HAP-1 (cell line): ENCODE results near the gene RPL35A.
"Not testable (repeated sequence)": the region's sequence is repeated elsewhere in the genome, so short reads cannot be mapped to it uniquely, and the experiment has no call there.

Source experiments
- DNase-seq, 2 experiments: peaks; one replicate each; pipeline ENCODE4 v3.0.0-alpha.2; 2016 to 2020; ENCODE audit warnings: low spot score in 2 of 2
- H3K27me3 ChIP-seq: fragments of 250-450 bp; sonication (Bioruptor Pico); 2 replicates; pipeline ENCODE4 v1.5.1; 2020; ENCODE audit warnings: low read depth, mild to moderate bottlenecking, moderate library complexity
- H3K36me3 ChIP-seq: fragments of 250-450 bp; sonication (Bioruptor Pico); replicated peaks from 2 replicates; pipeline ENCODE4 v1.5.1; 2020; ENCODE audit warnings: mild to moderate bottlenecking
- H3K4me1 ChIP-seq: fragments of 250-450 bp; sonication (Bioruptor Pico); 2 replicates; pipeline ENCODE4 v1.5.1; 2020; ENCODE audit warnings: mild to moderate bottlenecking
- H3K4me3 ChIP-seq: fragments of 250-450 bp; sonication (Bioruptor Pico); 2 replicates; pipeline ENCODE4 v1.5.1; 2020; ENCODE audit warnings: mild to moderate bottlenecking, moderate library complexity
- H3K9me3 ChIP-seq: fragments of 250-450 bp; sonication (Bioruptor Pico); 2 replicates; pipeline ENCODE4 v1.5.1; 2020; ENCODE audit warnings: mild to moderate bottlenecking, moderate library complexity
- in situ Hi-C: fragments of 300-500 bp; cut with MboI; formaldehyde crosslinking; loops from 3 replicates; pipeline ENCODE4 v1.14.3; 2020; ENCODE audit warnings: low sequenced_read_pairs, inconsistent platforms, mixed read lengths

The RPL35A gene

DNA sequence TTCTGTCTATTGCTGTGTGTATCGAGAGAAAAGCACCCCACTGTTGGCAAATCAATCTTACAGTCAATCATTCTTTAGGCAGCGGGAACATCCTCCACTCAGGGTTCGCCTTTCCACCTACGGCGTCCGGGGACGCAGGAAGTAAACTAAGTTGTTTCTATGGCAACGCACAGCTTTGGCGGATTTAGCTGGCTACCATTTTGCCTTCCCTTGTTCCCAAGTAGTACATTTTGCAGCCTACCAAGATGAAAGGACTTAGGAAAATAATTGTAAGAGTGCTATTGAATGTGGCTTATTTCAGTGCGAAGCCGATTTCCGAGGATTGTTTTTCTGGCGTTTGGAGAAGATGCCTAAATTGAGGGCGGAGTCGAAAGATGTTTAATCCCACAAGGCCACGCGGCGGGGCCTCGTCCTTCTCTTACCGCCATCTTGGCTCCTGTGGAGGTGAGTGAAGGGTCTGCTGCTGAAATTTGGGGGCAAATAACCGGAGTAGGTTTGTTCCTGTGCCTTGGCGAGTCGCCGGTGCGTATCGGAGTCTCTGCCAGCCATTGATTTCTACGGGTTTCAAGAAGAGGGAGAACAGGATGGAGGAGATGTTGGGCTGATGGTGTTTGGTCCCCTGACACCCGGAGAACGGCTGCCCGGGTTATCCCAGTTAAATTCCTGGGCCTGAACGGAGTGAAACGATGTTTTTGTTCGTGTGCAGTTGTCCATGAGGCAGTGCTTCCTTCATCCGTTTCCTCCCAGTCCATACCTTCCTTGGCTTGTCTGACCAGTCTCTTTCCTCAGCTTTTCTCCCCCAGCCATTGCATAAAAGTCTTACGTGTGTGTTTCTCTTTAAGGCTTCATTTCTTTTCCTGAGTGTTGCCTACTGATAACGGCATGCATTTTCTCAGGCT lies at the start of gene RPL35A:
Gene RPL35A, plus strand, starts transcription at position 413 of the 899 bp plus-strand sequence. CDS start 778 bp downstream, outside the sequence.
- H3K4me3 ChIP-seq: peak within 1 kb of the TSS; percentile 75

DNA sequence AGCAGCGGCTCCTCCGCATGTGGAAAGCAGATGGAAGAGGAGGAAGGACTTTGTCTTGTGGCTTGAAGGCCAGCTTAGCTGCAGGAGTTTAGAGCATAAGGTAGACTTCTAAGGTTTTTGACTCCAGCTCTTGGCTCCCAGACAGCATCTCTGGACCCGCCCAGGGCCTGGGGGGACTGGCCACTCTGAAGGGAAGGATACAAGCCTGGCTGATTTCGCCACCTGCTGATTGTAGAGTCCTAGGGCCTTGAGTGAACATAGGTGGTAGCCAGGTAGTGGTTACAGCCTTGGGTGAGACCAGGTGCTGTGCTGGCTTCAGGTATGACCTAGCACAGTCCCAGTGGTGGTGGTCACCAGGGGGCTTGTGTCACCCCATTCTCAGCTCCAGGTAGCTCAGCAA lies 48.4 kb upstream of the RPL35A start:
- no peaks in the 10 kb centered on the region for H3K36me3 ChIP-seq
- in situ Hi-C loops: no loop called here

More for the DNA sequence above, at the start of gene RPL35A:
- H3K4me1 ChIP-seq: peaks cover 10% of the 10 kb centered on the region
- DNase-seq: peak; percentile 87 to 97
- in situ Hi-C loops: no loop called here
- peaks cover 47% of the 10 kb centered on the region for H3K36me3 ChIP-seq
- no peaks in the 10 kb centered on the region; the same call in 1 of the 2 replicates for H3K27me3 ChIP-seq
- H3K9me3 ChIP-seq: no peaks in the 10 kb centered on the region

DNA sequence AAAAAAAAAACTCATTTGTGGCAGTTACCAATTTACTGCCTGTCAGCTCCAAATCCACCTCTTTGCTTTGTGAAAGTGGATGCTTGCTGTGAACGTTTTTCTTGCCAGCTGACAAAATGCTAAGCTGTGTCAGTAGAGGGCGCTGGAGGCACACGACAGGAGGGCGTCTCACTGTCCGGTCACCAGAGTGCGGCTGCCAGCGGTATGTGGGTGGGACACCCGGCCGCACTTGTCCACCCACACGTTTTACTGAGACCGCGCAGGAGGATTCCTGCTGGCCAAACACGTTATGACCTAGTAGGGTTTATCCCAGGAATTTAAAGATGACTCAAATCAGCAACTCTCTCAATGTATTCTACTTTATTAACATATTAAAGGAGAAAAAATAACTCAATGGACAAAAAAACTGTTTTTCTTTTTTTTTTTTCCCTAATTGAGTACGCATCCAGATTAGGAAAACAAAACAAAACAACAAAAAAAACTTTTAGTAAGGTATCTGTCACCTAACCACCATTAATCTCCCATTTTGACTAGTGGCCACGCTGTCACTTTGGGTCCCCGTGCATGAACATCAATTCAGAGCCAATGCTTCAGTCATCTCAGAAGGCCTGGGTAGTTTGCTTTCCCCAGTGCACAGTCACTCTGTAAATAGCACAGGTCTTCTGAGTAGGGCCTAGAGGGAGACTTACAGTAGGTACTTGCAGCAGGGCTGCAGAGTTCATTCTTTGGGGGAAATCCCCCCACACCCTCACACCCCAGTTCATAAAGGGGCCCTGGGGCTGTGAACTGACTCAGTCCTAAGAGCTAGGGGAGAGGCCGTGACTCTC lies 43.8 kb upstream of the RPL35A start:
- Histone ChIP-seq H3K9me3 (0 out of 2 replicates have a peak, but pooled peaks cover 3% of the 10 kb centered on the region), H3K4me3 (no peak overlapping the region), H3K4me1 (no peaks in the 10 kb centered on the region), H3K36me3 (no peaks in the 10 kb centered on the region), H3K27me3 (no peaks in the 10 kb centered on the region)
- peak; percentile 81 to 93 for DNase-seq
- in situ Hi-C loops: no loop called here

More for the DNA sequence above, 48.4 kb upstream of the RPL35A start:
- 0 out of 2 replicates have a peak, but pooled peaks cover 3% of the 10 kb centered on the region for H3K9me3 ChIP-seq
- no peaks in the 10 kb centered on the region for H3K27me3 ChIP-seq
- no peak for DNase-seq
- no peaks in the 10 kb centered on the region for H3K4me1 ChIP-seq
- no peak overlapping the region for H3K4me3 ChIP-seq

DNA sequence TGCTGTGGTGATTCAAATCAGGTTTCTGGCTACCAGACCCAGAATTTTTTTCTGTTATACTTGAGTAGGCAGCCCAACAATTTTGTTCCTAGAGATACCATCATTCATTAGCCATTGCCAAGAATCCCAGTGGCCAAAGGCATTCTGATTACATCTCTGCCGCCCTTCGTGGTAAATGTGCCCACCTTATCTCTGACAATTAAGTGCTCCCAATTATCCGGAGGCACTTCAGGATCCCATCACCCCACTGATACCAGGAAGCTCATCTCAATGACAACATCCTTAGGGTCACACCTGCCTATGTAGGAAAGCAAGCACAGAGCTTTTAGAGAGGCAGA lies 43.2 kb upstream of the RPL35A start:
- Histone ChIP-seq H3K4me1 (no peaks in the 10 kb centered on the region), H3K4me3 (no peak overlapping the region), H3K36me3 (no peaks in the 10 kb centered on the region), H3K27me3 (no peaks in the 10 kb centered on the region), H3K9me3 (0 out of 2 replicates have a peak, but pooled peaks cover 3% of the 10 kb centered on the region)
- DNase-seq: no peak
- in situ Hi-C loops: no loop called here

DNA sequence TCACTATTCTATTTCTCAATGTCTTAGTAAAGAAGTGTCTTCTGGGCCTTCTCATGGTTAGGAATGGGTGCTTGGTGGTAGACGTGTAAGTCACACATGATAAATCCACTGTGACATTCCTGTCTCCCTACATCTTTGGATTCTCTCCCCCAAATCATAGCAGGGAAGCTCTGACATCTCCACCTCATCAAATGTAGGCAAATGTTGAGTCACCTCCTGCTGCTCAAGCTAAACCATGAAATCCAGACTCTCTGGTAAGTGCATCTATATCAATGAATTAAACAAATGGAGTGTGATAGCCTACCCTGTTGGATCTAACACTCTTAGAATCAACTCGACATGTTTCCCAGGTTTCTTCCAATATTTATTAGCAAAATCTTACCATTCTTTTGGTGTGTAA lies 42.8 kb upstream of the RPL35A start:
- DNase-seq: no peak
- Histone ChIP-seq H3K36me3 (no peaks in the 10 kb centered on the region), H3K4me1 (no peaks in the 10 kb centered on the region), H3K9me3 (0 out of 2 replicates have a peak, but pooled peaks cover 3% of the 10 kb centered on the region), H3K27me3 (no peaks in the 10 kb centered on the region), H3K4me3 (no peak overlapping the region)
- in situ Hi-C loops: no loop called here

DNA sequence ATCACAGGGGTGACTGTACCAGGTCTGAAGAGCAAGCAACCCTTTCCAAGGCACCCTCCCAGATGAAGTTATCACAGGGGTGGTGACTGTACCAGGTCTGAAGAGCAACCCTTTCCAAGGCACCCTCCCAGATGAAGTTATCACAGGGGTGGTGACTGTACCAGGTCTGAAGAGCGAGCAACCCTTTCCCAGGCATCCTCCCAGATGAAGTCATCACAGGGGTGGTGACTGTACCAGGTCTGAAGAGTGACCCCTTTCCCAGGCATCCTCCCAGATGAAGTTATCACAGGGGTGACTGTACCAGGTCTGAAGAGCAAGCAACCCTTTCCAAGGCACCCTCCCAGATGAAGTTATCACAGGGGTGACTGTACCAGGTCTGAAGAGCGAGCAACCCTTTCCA lies 41.4 kb upstream of the RPL35A start:
- H3K27me3 ChIP-seq, H3K4me1 ChIP-seq, H3K36me3 ChIP-seq, H3K4me3 ChIP-seq, DNase-seq, H3K9me3 ChIP-seq, in situ Hi-C loops: not testable (repeated sequence)

DNA sequence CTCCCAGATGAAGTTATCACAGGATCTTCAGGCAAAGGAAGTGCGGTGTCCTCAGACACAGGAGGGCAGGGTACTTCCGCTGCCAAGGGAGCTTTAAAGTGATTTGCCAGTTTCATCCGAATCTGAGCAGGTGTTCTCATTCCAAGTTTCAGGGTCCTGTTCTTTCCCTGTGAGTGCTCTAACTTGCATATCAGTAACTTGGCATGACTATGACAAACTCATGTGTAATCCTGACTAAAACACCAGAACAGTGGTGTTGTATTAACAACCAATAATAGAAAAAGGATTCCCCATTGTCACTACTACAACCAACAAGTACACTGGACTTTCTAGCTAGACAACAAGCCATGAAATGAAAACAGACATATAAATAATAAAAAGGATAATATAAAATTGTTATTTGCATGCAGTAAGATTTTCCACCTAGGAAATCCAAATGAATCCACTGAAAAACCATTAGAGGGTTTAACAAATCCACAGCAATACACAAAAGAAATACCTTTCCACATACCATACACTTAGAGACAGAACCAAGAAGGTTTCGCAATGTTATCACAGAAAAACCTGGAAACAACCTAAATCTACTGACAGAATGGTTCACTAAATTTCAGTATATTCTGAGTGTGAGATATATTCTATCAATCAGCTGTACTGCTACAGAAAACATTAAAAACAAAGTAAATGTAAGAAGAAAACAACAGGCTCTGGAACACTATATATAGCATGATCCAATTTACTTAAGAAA lies 40.9 kb upstream of the RPL35A start:
- in situ Hi-C loops: no loop called here
- no peak overlapping the region for H3K4me3 ChIP-seq

DNA sequence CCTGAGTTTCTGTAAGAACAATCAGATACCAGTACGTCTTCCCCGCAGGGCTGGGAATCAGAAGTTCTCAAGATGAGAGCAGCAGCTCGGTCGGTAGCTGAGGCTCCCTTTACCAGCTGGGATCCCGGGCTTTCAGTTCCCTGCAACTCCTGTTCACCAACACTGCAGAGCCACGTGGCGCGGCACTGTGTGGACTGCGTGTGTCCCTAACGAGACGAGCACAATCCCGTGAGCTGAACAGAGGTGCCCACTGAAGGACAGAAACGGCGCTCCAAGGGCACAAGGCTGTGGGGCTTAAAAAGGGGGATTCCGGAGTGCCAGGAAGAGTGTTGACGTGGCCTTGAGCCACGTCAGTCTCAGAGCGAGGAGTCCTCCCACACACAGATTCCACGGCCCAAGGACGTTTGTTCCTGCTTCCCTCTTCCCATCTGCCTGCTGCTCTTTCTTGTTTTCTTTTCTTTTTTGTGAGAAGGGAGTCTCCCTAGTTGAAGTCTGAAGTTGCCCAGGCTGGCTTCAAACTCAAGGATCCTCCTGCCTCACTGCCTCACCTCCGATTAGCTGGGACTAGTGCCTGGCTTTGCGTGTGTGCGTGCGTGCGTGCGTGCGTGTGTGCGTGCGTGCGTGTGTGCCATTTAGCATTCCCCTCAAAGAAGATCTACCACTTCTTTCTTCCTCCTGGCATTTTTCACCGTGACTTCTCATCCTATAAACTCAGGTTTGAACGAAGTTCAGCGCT lies 37.1 kb upstream of the RPL35A start:
- Histone ChIP-seq H3K4me3 (no peak overlapping the region), H3K9me3 (no peaks in the 10 kb centered on the region), H3K27me3 (no peaks in the 10 kb centered on the region), H3K36me3 (no peaks in the 10 kb centered on the region), H3K4me1 (no peaks in the 10 kb centered on the region)
- no peak for DNase-seq
- in situ Hi-C loops: no loop called here

More for the DNA sequence above, 40.9 kb upstream of the RPL35A start:
- no peaks in the 10 kb centered on the region for H3K27me3 ChIP-seq
- H3K36me3 ChIP-seq: no peaks in the 10 kb centered on the region
- no peaks in the 10 kb centered on the region for H3K9me3 ChIP-seq
- no peak for DNase-seq
- no peaks in the 10 kb centered on the region for H3K4me1 ChIP-seq

DNA sequence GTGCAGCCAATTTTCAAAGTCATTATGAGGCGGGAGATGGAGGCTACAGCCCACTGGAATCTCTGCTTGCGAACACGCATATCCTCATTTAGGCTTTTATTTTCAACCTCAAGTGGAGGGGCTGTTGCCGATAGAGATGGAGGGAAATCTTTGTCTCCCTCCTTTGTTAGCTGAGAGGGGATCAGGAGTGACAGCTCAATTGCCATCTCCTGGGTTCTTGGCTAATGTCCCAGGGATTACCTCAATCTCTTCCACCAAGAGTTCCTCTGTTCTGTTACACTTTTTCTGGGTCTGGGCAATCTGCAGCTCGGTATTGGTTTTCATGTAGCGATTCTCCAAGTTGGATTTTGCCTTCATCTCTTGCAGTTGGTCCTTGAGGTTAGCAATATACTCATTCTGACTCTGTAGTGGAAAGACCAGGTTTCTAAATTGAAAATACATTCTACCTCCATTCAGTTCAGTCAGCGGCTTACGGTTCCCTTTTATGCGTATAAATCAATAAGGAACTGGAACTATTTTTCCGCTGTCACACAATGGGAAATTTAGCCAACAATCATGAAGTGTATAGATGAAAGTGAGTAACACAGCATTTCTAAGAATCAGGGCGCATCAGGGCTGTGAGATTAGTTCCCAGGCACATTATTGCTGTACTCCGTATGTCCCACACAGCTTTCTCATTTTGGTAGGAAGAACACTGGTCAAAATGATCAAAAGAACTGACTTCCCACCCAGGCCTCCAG lies 36.2 kb upstream of the RPL35A start:
- no peaks in the 10 kb centered on the region for H3K4me1 ChIP-seq
- H3K9me3 ChIP-seq: no peaks in the 10 kb centered on the region
- DNase-seq: no peak
- no peaks in the 10 kb centered on the region for H3K27me3 ChIP-seq
- in situ Hi-C loops: no loop called here
- H3K36me3 ChIP-seq: no peaks in the 10 kb centered on the region
- no peak overlapping the region for H3K4me3 ChIP-seq

DNA sequence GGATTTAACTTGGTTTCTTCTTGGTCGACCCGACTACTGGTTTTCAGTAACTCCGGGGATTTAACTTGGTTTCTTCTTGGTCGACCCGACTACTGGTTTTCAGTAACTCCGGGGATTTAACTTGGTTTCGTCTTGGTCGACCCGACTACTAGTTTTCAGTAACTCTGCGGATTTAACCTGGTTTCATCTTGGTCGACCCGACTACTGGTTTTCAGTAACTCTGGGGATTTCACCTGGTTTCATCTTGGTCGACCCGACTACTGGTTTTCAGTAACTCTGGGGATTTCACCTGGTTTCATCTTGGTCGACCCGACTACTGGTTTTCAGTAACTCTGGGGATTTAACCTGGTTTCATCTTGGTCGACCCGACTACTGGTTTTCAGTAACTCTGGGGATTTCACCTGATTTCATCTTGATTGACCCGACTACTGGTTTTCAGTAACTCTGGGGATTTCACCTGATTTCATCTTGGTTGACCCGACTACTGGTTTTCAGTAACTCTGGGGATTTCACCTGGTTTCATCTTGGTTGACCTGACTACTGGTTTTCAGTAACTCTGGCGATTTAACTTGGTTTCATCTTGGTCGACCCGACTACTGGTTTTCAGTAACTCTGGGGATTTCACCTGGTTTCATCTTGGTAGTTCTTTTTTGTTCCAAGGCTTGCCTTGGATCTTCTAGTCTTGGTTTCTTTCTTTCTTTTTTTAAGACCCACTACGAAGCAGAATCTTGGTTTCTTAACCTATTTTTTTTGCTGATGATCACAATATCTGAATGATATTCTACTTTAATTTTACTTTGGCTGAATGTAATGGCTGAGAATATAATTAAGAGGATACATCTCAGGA lies 28.3 kb upstream of the RPL35A start:
- H3K27me3 ChIP-seq, H3K4me1 ChIP-seq, H3K9me3 ChIP-seq, in situ Hi-C loops, DNase-seq, H3K36me3 ChIP-seq, H3K4me3 ChIP-seq: not testable (repeated sequence)

DNA sequence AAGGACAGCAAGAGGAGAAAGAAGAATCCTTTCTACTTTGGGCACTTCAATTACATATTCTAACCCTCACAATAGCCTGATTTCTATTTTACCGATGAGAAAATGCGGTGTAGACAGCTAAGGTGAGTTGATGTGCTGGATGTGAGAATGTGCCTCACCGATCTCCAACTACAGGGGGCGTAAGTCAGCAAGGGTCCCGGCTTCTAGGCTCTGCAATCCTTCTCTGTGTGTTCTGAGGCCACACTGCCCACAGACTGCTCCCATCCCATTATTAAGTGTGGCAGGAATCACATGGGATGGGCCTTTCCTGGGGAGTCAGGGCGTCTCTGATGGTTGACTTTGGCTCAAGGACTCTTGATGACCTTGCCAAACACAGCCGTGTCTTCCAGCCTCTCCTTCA lies 23.6 kb upstream of the RPL35A start:
- no peaks in the 10 kb centered on the region for H3K9me3 ChIP-seq
- peaks cover 5% of the 10 kb centered on the region for H3K4me1 ChIP-seq
- in situ Hi-C loops: no loop called here
- no peaks in the 10 kb centered on the region for H3K36me3 ChIP-seq
- no peaks in the 10 kb centered on the region for H3K27me3 ChIP-seq
- no peak overlapping the region for H3K4me3 ChIP-seq
- DNase-seq: peak in 1 of 2 experiments; percentile 65

DNA sequence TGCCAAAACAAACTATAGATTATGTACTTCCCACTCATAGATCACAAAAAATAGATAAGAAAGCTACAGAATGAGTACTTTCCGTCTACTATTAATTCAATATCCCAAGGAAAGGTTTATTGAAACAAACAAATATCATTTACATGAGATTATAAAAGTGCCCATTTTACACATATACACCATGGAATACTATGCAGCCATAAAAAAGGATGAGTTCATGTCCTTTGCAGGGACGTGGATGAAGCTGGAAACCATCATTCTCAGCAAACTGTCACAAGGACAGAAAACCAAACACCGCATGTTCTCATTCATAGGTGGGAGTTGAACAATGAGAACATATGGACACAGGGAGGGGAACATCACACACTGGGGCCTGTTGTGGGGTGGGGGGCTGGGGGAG lies 22.4 kb upstream of the RPL35A start:
- H3K9me3 ChIP-seq, H3K36me3 ChIP-seq, H3K4me1 ChIP-seq, H3K4me3 ChIP-seq, DNase-seq, H3K27me3 ChIP-seq, in situ Hi-C loops: not testable (repeated sequence)
